ENCODE data around the gene MYOCD. TPM values are rescaled to one million over a fixed set of nuclear protein-coding genes. Genes with fewer than 3 reads are reported as not detected.

Gene MYOCD
- total and polyA plus RNA-seq, 4 donors = 0.73 to 6.1 (median 3.1) TPM

- WGBS, 2 donors = 83 to 88% methylated on average over 8 of the region's 8 CpGs
- Histone ChIP-seq H3K36me3 (ENCODE audit: control insufficient read depth in 4 of 4, insufficient read depth in 4 of 4, low read length in 4 of 4) (peaks cover 0 to under 1% (median 0%) of the 10 kb centered on the region in 4 donors), H3K4me1 (ENCODE audit: control insufficient read depth in 5 of 5, insufficient read depth in 5 of 5, low read length in 5 of 5) (peaks cover 0 to 26% (median 15%) of the 10 kb centered on the region in 5 donors), H3K9me3 (ENCODE audit: control insufficient read depth in 4 of 4, insufficient read depth in 3 of 4, low read length in 3 of 4) (no peaks in the 10 kb centered on the region), H3K27ac (ENCODE audit: low read depth in 1 of 2, low read length in 1 of 2) (peak overlapping the region in 1 of 2 donors; percentile 87), H3K9ac (ENCODE audit: insufficient read depth in 1 of 2, low read length in 2 of 2) (no peak overlapping the region), H3K27me3 (ENCODE audit: control insufficient read depth in 3 of 3, insufficient read depth in 3 of 3, low read length in 2 of 3) (peaks cover 0 to 2% (median 0%) of the 10 kb centered on the region in 3 donors), H3K4me3 (no peak overlapping the region)
- no peak for ATAC-seq (ENCODE audit: insufficient read depth, low FRiP score)
- DNase-seq = no peak
- TF ChIP-seq CTCF (IDR thresholded peaks at IDR 0.05; ENCODE audit: control extremely low read depth, extremely low read depth) = no peak
Observed at GRCh38 chr17:12732366-12732765, 66.7 kb downstream of the MYOCD start.

GRCh38 chr17:12734926-12735325 is 69.2 kb downstream of the MYOCD start:
- H3K4me3 ChIP-seq = no peak overlapping the region
- 55 to 70% methylated on average over 7 of the region's 7 CpGs for WGBS, 2 donors
- ATAC-seq (ENCODE audit: insufficient read depth, low FRiP score) = no peak

DNA sequence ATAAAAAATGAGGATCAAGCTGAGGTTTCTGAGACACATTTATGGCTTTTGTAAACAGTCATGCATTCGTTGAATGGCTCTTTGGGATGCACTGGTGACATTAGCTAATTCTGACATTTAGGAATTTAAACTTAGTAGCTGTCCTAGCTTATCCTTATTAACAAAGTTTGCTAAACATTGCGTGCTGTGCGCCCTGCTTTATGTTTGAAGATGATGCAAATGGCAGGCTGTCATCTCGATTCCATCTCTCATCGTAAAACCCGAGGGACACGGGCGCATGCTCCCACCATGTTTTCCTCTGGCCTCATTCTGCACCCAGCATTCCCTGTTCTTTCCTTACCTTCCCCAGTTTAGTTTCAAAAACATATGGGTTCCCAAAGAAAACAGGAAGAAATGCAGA is 69.8 kb downstream of the MYOCD start:
- peaks cover 0 to 6% (median 0%) of the 10 kb centered on the region in 4 donors for H3K36me3 ChIP-seq (ENCODE audit: control insufficient read depth in 4 of 4, insufficient read depth in 4 of 4, low read length in 4 of 4)
- H3K4me1 ChIP-seq (ENCODE audit: control insufficient read depth in 5 of 5, insufficient read depth in 5 of 5, low read length in 5 of 5) = peaks cover 0 to 18% (median 14%) of the 10 kb centered on the region in 5 donors
- no peaks in the 10 kb centered on the region for H3K9me3 ChIP-seq (ENCODE audit: control insufficient read depth in 4 of 4, insufficient read depth in 3 of 4, low read length in 3 of 4)
- H3K4me3 ChIP-seq = no peak overlapping the region
- H3K27me3 ChIP-seq (ENCODE audit: control insufficient read depth in 3 of 3, insufficient read depth in 3 of 3, low read length in 2 of 3) = peaks cover 0 to 6% (median 2%) of the 10 kb centered on the region in 3 donors
- H3K27ac ChIP-seq (ENCODE audit: low read depth in 1 of 2, low read length in 1 of 2) = peak overlapping the region in 1 of 2 donors; percentile 87
- 82 to 87% methylated on average over 8 of the region's 8 CpGs for WGBS, 2 donors
- no peak for TF ChIP-seq CTCF (IDR thresholded peaks at IDR 0.05; ENCODE audit: control extremely low read depth, extremely low read depth)
- no peak for DNase-seq
- ATAC-seq (ENCODE audit: insufficient read depth, low FRiP score) = no peak
- H3K9ac ChIP-seq (ENCODE audit: insufficient read depth in 1 of 2, low read length in 2 of 2) = no peak overlapping the region

More at GRCh38 chr17:12734926-12735325, 69.2 kb downstream of the MYOCD start:
- peaks cover 0 to 6% (median 0%) of the 10 kb centered on the region in 4 donors for H3K36me3 ChIP-seq (ENCODE audit: control insufficient read depth in 4 of 4, insufficient read depth in 4 of 4, low read length in 4 of 4)
- H3K9ac ChIP-seq (ENCODE audit: insufficient read depth in 1 of 2, low read length in 2 of 2) = no peak overlapping the region
- H3K27me3 ChIP-seq (ENCODE audit: control insufficient read depth in 3 of 3, insufficient read depth in 3 of 3, low read length in 2 of 3) = peaks cover 0 to 6% (median 2%) of the 10 kb centered on the region in 3 donors
- peak overlapping the region in 1 of 2 donors; percentile 87 for H3K27ac ChIP-seq (ENCODE audit: low read depth in 1 of 2, low read length in 1 of 2)
- no peak for DNase-seq
- H3K4me1 ChIP-seq (ENCODE audit: control insufficient read depth in 5 of 5, insufficient read depth in 5 of 5, low read length in 5 of 5) = peaks cover 0 to 18% (median 14%) of the 10 kb centered on the region in 5 donors
- TF ChIP-seq CTCF (IDR thresholded peaks at IDR 0.05; ENCODE audit: control extremely low read depth, extremely low read depth) = no peak
- no peaks in the 10 kb centered on the region for H3K9me3 ChIP-seq (ENCODE audit: control insufficient read depth in 4 of 4, insufficient read depth in 3 of 4, low read length in 3 of 4)

GRCh38 chr17:12736526-12736925 is 70.8 kb downstream of the MYOCD start:
- ATAC-seq (ENCODE audit: insufficient read depth, low FRiP score) = no peak
- Histone ChIP-seq H3K27me3 (ENCODE audit: control insufficient read depth in 3 of 3, insufficient read depth in 3 of 3, low read length in 2 of 3) (peaks cover 0 to 6% (median 1%) of the 10 kb centered on the region in 3 donors), H3K27ac (ENCODE audit: low read depth in 1 of 2, low read length in 1 of 2) (peak overlapping the region in 1 of 2 donors; percentile 87), H3K4me3 (no peak overlapping the region), H3K9ac (ENCODE audit: insufficient read depth in 1 of 2, low read length in 2 of 2) (no peak overlapping the region), H3K9me3 (ENCODE audit: control insufficient read depth in 4 of 4, insufficient read depth in 3 of 4, low read length in 3 of 4) (no peaks in the 10 kb centered on the region), H3K36me3 (ENCODE audit: control insufficient read depth in 4 of 4, insufficient read depth in 4 of 4, low read length in 4 of 4) (peaks cover 0 to 6% (median 0%) of the 10 kb centered on the region in 4 donors), H3K4me1 (ENCODE audit: control insufficient read depth in 5 of 5, insufficient read depth in 5 of 5, low read length in 5 of 5) (peaks cover 0 to 14% (median 12%) of the 10 kb centered on the region in 5 donors)
- WGBS, 2 donors = 70 to 74% methylated on average over 4 of the region's 4 CpGs
- no peak for DNase-seq
- TF ChIP-seq CTCF (IDR thresholded peaks at IDR 0.05; ENCODE audit: control extremely low read depth, extremely low read depth) = no peak
